ENCODE measurements around the gene DIS3L2.

Gene DIS3L2, protein sequence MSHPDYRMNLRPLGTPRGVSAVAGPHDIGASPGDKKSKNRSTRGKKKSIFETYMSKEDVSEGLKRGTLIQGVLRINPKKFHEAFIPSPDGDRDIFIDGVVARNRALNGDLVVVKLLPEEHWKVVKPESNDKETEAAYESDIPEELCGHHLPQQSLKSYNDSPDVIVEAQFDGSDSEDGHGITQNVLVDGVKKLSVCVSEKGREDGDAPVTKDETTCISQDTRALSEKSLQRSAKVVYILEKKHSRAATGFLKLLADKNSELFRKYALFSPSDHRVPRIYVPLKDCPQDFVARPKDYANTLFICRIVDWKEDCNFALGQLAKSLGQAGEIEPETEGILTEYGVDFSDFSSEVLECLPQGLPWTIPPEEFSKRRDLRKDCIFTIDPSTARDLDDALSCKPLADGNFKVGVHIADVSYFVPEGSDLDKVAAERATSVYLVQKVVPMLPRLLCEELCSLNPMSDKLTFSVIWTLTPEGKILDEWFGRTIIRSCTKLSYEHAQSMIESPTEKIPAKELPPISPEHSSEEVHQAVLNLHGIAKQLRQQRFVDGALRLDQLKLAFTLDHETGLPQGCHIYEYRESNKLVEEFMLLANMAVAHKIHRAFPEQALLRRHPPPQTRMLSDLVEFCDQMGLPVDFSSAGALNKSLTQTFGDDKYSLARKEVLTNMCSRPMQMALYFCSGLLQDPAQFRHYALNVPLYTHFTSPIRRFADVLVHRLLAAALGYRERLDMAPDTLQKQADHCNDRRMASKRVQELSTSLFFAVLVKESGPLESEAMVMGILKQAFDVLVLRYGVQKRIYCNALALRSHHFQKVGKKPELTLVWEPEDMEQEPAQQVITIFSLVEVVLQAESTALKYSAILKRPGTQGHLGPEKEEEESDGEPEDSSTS

DNA sequence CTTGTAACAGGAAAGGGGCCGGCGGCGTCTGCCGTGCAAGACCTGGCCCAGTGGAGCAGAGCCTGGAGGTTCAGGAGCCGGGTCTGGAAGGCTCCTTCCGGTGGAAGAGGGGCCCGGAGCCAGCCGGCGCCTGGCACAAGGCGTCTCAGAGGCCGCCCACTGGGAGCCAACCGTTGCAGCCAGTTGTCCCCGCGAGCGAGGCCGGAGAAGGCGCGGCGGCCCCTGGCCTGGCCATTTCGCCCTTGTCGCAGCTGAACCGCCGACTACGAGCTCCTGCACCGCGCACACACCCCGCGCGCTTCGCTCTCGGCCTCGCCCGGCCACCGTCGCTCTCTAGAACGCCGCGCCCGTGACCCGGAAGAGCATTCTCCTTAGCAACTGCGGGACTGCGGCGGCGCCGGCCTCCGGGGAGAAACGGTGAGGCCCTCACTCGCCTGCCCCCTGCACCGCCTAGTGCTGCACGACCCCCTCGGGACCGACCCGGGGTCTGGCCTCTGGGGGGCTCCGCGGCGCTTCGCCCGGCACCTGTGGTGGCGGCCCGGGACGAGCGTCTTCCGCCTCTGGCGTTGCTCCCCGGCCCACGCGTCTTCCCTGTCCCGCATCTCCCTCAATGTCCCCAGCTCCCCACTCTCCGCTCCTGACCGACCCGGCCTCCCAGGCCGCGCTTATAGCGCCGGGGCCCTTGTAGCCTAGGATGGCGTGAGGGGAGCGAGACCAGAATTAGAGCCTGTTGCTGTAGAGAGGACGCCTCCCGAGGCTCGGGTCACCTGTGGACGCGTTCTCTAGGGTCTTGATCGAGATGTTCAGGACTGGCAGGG lies at the start of gene DIS3L2:
TSS of gene DIS3L2 (plus strand) at position 365 of the 818 bp plus-strand sequence. CDS start 53,215 bp downstream, outside the sequence.
- H3K4me3 ChIP-seq (ENCODE audit: low read depth, low read length) = peak within 1 kb of the TSS; percentile 88
- H3K27ac ChIP-seq (ENCODE audit: low read depth, low read length) = peak within 1 kb of the TSS; percentile 31; the same call in 1 of the 2 replicates
- peak within 1 kb of the TSS; percentile 85 for H2AFZ ChIP-seq (ENCODE audit: low read length, unreplicated experiment)
- H3K36me3 ChIP-seq (ENCODE audit: insufficient read depth, low read length) = no peaks in the 10 kb centered on the region
- H3K4me1 ChIP-seq (ENCODE audit: control insufficient read depth, insufficient read depth, low read length, unreplicated experiment) = peaks cover 9% of the 10 kb centered on the region
- no peaks in the 10 kb centered on the region for H3K27me3 ChIP-seq (ENCODE audit: insufficient read depth, low read length)
- H3K79me2 ChIP-seq (ENCODE audit: control insufficient read depth, insufficient read depth, low read length, unreplicated experiment) = peaks cover 37% of the 10 kb centered on the region

DNA sequence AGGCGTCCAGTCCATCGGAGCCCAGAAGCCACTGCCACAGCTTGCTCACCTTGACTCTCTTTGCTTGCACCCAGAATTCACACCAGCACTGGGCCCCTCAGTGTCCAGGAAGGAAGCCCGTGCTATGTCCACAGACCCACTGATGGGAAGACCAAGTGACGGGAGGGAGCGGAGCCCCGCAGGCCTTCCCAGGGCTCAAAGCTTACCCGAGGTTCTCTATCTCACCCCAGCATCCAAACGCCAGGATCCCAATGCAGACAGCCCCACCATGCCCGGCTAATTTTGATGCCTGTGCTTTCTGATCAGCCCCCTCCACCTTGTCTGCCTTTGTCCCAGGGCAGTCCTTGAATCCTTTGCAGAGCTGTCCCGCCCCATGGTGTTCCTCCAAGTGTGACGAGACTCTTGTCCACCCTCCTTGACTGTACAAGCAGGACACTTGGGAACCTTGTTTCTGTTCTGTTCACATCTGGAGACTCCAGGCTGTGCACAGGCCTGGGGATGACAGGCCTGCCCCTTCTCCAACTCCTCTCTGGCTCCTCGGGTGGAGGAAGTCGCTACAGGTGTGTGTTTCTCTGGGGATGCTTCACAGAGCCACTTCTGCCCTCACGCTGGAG lies 47.3 kb upstream of the DIS3L2 start:
- no peak overlapping the region for H3K27ac ChIP-seq (ENCODE audit: low read depth, low read length)
- peaks cover 7% of the 10 kb centered on the region; the same call in 1 of the 2 replicates for H3K27me3 ChIP-seq (ENCODE audit: insufficient read depth, low read length)
- no peak overlapping the region for H2AFZ ChIP-seq (ENCODE audit: low read length, unreplicated experiment)
- H3K79me2 ChIP-seq (ENCODE audit: control insufficient read depth, insufficient read depth, low read length, unreplicated experiment) = no peaks in the 10 kb centered on the region
- H3K4me1 ChIP-seq (ENCODE audit: control insufficient read depth, insufficient read depth, low read length, unreplicated experiment) = no peaks in the 10 kb centered on the region
- no peak overlapping the region for H3K4me3 ChIP-seq (ENCODE audit: low read depth, low read length)
- H3K36me3 ChIP-seq (ENCODE audit: insufficient read depth, low read length) = no peaks in the 10 kb centered on the region

DNA sequence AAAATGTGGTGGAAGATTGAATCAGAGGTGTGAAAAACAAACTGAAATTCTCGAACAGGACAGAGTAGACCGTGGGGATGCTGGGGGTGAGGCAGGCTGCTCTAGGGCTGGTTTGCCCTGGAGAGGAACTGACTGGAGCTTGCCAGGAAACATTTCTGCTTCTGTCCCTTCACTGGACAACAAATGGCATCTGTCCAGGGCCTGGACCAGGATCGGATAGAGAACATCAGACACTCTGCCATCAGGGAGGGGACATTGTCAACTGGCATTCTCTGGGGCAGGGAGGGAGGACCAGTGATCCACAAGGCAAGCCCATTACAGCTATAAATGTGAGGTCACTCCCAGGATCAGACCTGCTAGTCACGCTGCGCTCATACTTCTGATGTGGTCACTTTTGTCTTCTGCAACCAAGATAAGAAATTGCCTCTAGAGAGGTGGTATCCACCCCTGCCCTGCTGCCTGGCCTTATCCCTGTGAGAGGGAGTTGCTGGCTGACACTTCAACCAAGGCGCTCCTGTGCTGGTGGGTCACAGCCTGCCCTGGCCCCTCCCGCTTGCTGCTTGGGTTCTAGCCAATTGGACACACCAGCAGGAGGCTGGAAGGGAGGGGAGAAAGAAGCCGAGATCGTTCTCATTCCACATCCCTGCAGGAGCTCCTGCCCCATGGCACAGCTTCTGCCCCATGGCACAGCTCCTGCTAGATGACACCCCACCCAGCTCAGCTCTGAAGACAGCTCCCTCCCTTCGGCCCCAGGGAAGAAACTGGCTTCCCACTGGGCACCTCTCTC lies 44.0 kb upstream of the DIS3L2 start:
- H3K27me3 ChIP-seq (ENCODE audit: insufficient read depth, low read length) = peaks cover 17% of the 10 kb centered on the region
- H3K27ac ChIP-seq (ENCODE audit: low read depth, low read length) = no peak overlapping the region
- no peaks in the 10 kb centered on the region for H3K4me1 ChIP-seq (ENCODE audit: control insufficient read depth, insufficient read depth, low read length, unreplicated experiment)
- no peaks in the 10 kb centered on the region for H3K79me2 ChIP-seq (ENCODE audit: control insufficient read depth, insufficient read depth, low read length, unreplicated experiment)
- no peak overlapping the region for H2AFZ ChIP-seq (ENCODE audit: low read length, unreplicated experiment)
- H3K4me3 ChIP-seq (ENCODE audit: low read depth, low read length) = no peak overlapping the region
- no peaks in the 10 kb centered on the region for H3K36me3 ChIP-seq (ENCODE audit: insufficient read depth, low read length)

DNA sequence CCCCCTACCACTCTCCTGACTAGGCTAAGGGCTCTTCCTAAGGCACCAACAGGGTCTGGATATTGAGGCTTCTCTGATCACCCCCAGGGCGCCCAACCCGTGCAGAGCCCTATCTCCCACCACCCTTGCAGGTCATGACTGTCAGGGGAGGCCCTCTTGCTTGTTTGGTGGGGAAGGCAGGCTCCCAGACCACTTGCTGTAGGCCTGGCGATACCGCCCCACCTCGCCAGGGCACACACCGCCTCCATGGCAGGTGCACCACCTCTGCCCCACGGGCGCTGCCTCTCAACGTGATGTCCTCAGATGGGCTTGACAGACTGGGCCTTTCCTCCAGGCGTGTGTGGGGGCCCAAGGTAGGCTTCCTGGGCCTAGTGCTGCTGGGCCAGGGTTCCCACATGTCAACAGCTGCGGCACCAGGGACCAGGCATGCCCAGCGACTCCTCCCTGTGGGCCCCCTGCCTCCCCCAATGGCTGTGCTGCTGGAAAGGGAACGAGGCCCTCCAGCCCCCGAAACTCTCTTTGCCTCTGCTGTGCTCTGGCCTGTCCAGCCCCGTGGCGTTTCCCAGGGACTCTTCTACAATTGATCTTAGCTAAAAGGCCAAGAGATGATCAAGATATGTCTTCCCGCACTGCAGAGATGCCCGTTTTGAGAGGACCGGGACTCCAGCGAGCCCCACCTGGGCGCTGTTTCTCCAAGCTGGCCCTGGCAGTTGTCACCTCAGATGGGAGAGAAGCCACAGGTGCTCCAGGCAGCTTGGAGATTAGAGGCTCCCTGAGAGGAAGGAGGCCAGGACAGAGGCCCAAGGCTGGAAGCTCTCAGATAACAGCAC lies 42.8 kb upstream of the DIS3L2 start:
- Histone ChIP-seq H3K27me3 (ENCODE audit: insufficient read depth, low read length) (peaks cover 29% of the 10 kb centered on the region), H3K36me3 (ENCODE audit: insufficient read depth, low read length) (no peaks in the 10 kb centered on the region), H3K4me1 (ENCODE audit: control insufficient read depth, insufficient read depth, low read length, unreplicated experiment) (no peaks in the 10 kb centered on the region), H2AFZ (ENCODE audit: low read length, unreplicated experiment) (no peak overlapping the region), H3K79me2 (ENCODE audit: control insufficient read depth, insufficient read depth, low read length, unreplicated experiment) (no peaks in the 10 kb centered on the region), H3K27ac (ENCODE audit: low read depth, low read length) (no peak overlapping the region), H3K4me3 (ENCODE audit: low read depth, low read length) (no peak overlapping the region)

DNA sequence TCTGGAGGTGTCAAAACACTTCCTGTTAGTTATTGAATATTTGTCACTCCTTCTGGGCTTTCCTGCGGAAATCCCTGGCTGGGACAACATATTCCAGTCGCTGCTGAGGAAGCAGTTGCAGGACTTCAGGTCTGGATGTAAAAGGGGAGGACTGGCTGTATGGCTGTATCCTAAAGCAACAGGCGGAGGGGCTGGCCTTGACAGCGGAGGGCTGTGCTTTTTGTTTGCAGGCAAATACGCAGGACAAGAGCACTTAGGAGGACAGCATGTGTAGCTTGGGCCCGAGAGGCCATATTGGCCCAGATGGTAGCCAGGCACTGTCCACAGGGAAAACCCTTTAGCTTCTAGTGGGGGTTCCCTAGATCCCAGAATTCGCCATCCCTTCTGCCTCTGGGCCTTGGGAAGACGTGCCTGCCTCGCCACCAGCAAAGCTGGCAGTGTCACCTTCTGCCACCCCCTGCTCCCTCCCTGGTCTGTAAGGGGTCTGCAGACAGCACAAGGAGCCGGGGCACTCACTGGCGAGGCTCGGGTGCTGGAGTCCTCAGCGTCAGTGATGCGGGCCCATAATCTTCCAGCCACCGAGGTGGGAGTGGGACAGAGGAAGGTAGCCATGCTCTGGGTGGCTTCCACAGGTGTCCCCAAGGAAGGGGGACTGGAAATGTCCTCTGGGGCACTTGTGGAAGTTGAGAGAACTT lies 42.0 kb upstream of the DIS3L2 start:
- Histone ChIP-seq H3K27me3 (ENCODE audit: insufficient read depth, low read length) (peaks cover 36% of the 10 kb centered on the region), H3K27ac (ENCODE audit: low read depth, low read length) (no peak overlapping the region), H3K4me3 (ENCODE audit: low read depth, low read length) (no peak overlapping the region)

DNA sequence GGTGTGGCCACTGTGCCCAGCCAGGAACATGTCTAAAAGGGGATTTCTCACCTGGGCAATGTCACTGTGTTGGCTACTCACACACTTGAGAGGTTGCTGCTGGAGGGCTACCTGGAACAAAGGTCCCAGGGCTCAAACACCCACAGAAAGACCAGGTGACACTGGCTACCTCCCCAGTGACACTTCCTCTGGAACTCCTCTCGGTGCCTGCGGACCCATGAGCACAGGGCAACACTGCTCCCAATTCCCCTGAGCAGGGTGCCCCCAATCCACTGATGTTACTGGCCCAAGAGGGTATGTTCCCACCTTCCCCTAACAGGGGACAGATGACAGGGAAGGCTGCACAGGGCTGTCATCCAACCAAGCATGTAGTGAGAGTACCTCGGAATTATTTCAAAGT lies 41.1 kb upstream of the DIS3L2 start:
- no peaks in the 10 kb centered on the region for H3K36me3 ChIP-seq (ENCODE audit: insufficient read depth, low read length)
- no peak overlapping the region for H3K4me3 ChIP-seq (ENCODE audit: low read depth, low read length)
- no peaks in the 10 kb centered on the region for H3K79me2 ChIP-seq (ENCODE audit: control insufficient read depth, insufficient read depth, low read length, unreplicated experiment)
- H3K27me3 ChIP-seq (ENCODE audit: insufficient read depth, low read length) = peaks cover 44% of the 10 kb centered on the region
- H3K27ac ChIP-seq (ENCODE audit: low read depth, low read length) = no peak overlapping the region
- H3K4me1 ChIP-seq (ENCODE audit: control insufficient read depth, insufficient read depth, low read length, unreplicated experiment) = no peaks in the 10 kb centered on the region
- no peak overlapping the region for H2AFZ ChIP-seq (ENCODE audit: low read length, unreplicated experiment)

More for the DNA sequence above, 42.0 kb upstream of the DIS3L2 start:
- Histone ChIP-seq H3K36me3 (ENCODE audit: insufficient read depth, low read length) (no peaks in the 10 kb centered on the region), H3K4me1 (ENCODE audit: control insufficient read depth, insufficient read depth, low read length, unreplicated experiment) (no peaks in the 10 kb centered on the region), H3K79me2 (ENCODE audit: control insufficient read depth, insufficient read depth, low read length, unreplicated experiment) (no peaks in the 10 kb centered on the region), H2AFZ (ENCODE audit: low read length, unreplicated experiment) (no peak overlapping the region)

DNA sequence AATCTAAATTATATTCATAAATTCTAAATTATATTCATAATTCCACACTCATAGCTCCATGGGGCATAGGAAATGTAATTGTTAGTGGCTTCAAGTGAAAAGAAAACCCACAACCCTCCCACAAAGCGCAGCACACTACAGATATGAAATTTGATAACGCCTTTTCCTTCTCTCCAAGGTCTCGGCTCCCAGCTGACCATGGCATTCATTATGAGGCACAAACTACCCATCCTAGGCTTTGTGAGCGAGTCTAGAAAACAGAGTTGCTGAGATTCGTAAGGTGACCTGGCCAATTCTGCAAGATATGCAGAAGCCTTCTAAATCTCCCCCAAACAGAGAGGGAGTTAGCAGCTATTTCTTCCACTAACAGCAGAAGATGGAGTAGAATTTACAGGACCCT lies 40.7 kb upstream of the DIS3L2 start:
- H3K27ac ChIP-seq (ENCODE audit: low read depth, low read length) = no peak overlapping the region
- no peak overlapping the region for H2AFZ ChIP-seq (ENCODE audit: low read length, unreplicated experiment)
- no peaks in the 10 kb centered on the region for H3K36me3 ChIP-seq (ENCODE audit: insufficient read depth, low read length)
- H3K27me3 ChIP-seq (ENCODE audit: insufficient read depth, low read length) = peaks cover 48% of the 10 kb centered on the region
- H3K4me3 ChIP-seq (ENCODE audit: low read depth, low read length) = no peak overlapping the region
- H3K79me2 ChIP-seq (ENCODE audit: control insufficient read depth, insufficient read depth, low read length, unreplicated experiment) = no peaks in the 10 kb centered on the region
- peaks cover 4% of the 10 kb centered on the region for H3K4me1 ChIP-seq (ENCODE audit: control insufficient read depth, insufficient read depth, low read length, unreplicated experiment)

DNA sequence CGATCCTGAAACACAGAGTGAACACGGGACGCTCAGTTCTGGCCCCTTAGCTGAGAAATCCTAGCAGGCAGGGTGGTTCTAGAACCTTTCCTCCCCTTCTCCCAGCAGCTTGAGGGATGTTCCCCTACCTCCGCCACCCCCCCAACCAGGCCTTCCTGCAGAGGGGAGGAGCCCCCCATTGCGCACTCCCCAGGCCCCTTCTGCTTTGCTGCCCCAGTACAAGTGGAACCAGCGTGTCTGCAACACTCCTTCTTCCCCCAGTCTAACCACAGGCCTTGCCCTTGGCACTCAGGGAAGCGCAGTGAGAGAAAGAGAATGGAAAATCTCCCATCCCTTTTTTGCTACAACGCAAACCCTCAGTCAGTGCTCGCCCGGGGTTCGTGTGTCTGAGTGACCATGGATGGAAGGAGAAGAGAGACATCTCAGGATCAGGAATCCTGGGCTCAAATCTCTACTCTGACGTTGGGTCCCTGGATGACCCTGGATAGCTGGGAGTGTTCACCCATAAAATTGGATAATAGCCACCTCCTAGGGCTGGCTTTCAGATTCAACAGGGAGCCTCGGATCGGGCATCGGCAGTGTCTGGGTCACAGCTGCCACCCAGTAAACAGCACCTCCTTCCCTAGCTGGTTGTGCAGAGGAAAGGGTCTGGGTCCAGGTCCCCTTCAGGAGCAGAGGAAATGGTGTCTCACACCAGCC lies 39.1 kb upstream of the DIS3L2 start:
- Histone ChIP-seq H3K27me3 (ENCODE audit: insufficient read depth, low read length) (peaks cover 58% of the 10 kb centered on the region), H3K27ac (ENCODE audit: low read depth, low read length) (no peak overlapping the region), H3K4me1 (ENCODE audit: control insufficient read depth, insufficient read depth, low read length, unreplicated experiment) (peaks cover 6% of the 10 kb centered on the region), H3K36me3 (ENCODE audit: insufficient read depth, low read length) (no peaks in the 10 kb centered on the region), H3K79me2 (ENCODE audit: control insufficient read depth, insufficient read depth, low read length, unreplicated experiment) (no peaks in the 10 kb centered on the region), H2AFZ (ENCODE audit: low read length, unreplicated experiment) (no peak overlapping the region), H3K4me3 (ENCODE audit: low read depth, low read length) (no peak overlapping the region)

All from ACC112 (cell line).